HCT116 (cell line): ENCODE data around the gene SLC66A1. TPM values are rescaled to one million over a fixed set of nuclear protein-coding genes. Genes with fewer than 3 reads are reported as not detected.

Source experiments
- ATAC-seq: fragments of 200-7000 bp; cut with Tn5 transposase; 2 replicates; pipeline ENCODE4 v1.9.1; 2020; ENCODE audit warnings: mild to moderate bottlenecking, moderate library complexity
- BruUV-seq: library from RNA; stranded (reverse); fragments of 400-500 nt; replicated peaks from 2 replicates; lab custom pipeline; 2021; lab: Mats Ljungman, UMichigan
- CTCF ChIA-PET: fragments of 300-600 bp; sonication (Branson Sonifier 250); formaldehyde crosslinking; loops from one replicate; lab custom pipeline; 2021; ENCODE audit warnings: antibody characterized with exemption; lab: Charles Lee
- POLR2A ChIA-PET: fragments of 300-600, 350-600 bp; sonication (Branson Sonifier 250); formaldehyde crosslinking; loops from one replicate; lab custom pipeline; 2021; ENCODE audit warnings: antibody characterized with exemption; lab: Charles Lee
- RAD21 ChIA-PET, 2 experiments: fragments of 300-600 bp; sonication (Branson Sonifier 250); formaldehyde crosslinking; loops; one replicate each; lab custom pipeline; 2023; ENCODE audit warnings: low total read pairs in 2 of 2; ENCODE audit not compliant: uncharacterized antibody in 2 of 2, unreplicated experiment in 2 of 2, low non-redundant PET in 1 of 2; lab: Charles Lee
- DNase-seq: peaks from one replicate; pipeline ENCODE4 v3.0.0-alpha.2; 2010; ENCODE audit warnings: low read depth, low spot score
- H2AFZ ChIP-seq: fragments of 200-600 bp; shearing (Covaris generic), sonication (generic); 2 replicates; pipeline ENCODE4 v1.6.1; 2017; ENCODE audit warnings: low read depth, mixed run types, mixed read lengths, antibody characterized with exemption, low read length; ENCODE audit not compliant: poor library complexity, severe bottlenecking
- H3K27ac ChIP-seq: 2 replicates; pipeline ENCODE4 v1.5.1; 2012; ENCODE audit warnings: low read depth, low read length
- H3K27me3 ChIP-seq: fragments of 200-600 bp; sonication (generic); 2 replicates; pipeline ENCODE4 v1.6.1; 2016; ENCODE audit warnings: mixed run types, low read length, mixed read lengths; ENCODE audit not compliant: insufficient read depth
- H3K36me3 ChIP-seq, 2 experiments: fragments of 200-500 bp in 1 of 2; fragments of 200-600 bp in 1 of 2; sonication (Bioruptor generic) in 1 of 2; sonication (generic) in 1 of 2; 2 replicates each; pipeline versions ENCODE4 v1.5.1 to v1.6.1; 2014 to 2016; ENCODE audit warnings: low read length in 2 of 2, inconsistent platforms in 1 of 2, mixed read lengths in 1 of 2, mixed run types in 1 of 2; ENCODE audit not compliant: insufficient read depth in 2 of 2, control insufficient read depth in 1 of 2
- H3K4me1 ChIP-seq, 2 experiments: fragments of 200-600 bp in 1 of 2; sonication (generic) in 1 of 2; 2 replicates each; pipeline versions ENCODE4 v1.5.1 to v1.6.1; 2012 to 2017; ENCODE audit warnings: low read length in 2 of 2, inconsistent platforms in 1 of 2, mild to moderate bottlenecking in 1 of 2, mixed read lengths in 1 of 2, mixed run types in 1 of 2, moderate library complexity in 1 of 2; ENCODE audit not compliant: insufficient read depth in 2 of 2, control insufficient read depth in 1 of 2
- H3K4me2 ChIP-seq: fragments of 200-600 bp; sonication (generic); 2 replicates; pipeline ENCODE4 v1.6.1; 2017; ENCODE audit warnings: mixed run types, low read length, mixed read lengths
- H3K4me3 ChIP-seq, 2 experiments: fragments of 200-600 bp in 1 of 2; sonication (generic) in 1 of 2; replicated peaks in 1 of 2; 2 replicates each; pipeline ENCODE4 v1.5.1; 2011 to 2016; ENCODE audit warnings: low read length in 2 of 2, control low read depth in 1 of 2, low read depth in 1 of 2, mild to moderate bottlenecking in 1 of 2, mixed read lengths in 1 of 2, mixed run types in 1 of 2
- H3K79me2 ChIP-seq: fragments of 200-600 bp; sonication (generic); 2 replicates; pipeline ENCODE4 v1.6.1; 2017; ENCODE audit warnings: mild to moderate bottlenecking, mixed run types, low read length, moderate library complexity, mixed read lengths; ENCODE audit not compliant: insufficient read depth
- H3K9ac ChIP-seq: fragments of 200-600 bp; sonication (generic); 2 replicates; pipeline ENCODE4 v1.6.1; 2016; ENCODE audit warnings: low read length, mixed read lengths
- H3K9me2 ChIP-seq: fragments of 200-600 bp; sonication (generic), shearing (Covaris generic); 2 replicates; pipeline ENCODE4 v1.6.1; 2017; ENCODE audit warnings: mixed run types, mild to moderate bottlenecking, moderate library complexity; ENCODE audit not compliant: insufficient read depth
- H3K9me3 ChIP-seq, 2 experiments: fragments of 200-500 bp in 1 of 2; fragments of 200-600 bp in 1 of 2; sonication (Bioruptor generic) in 1 of 2; sonication (generic) in 1 of 2; 2 replicates each; pipeline ENCODE4 v1.6.1; 2014 to 2017; ENCODE audit warnings: low read length in 2 of 2, mixed read lengths in 2 of 2, inconsistent platforms in 1 of 2, low read depth in 1 of 2, mild to moderate bottlenecking in 1 of 2, mixed run types in 1 of 2, moderate library complexity in 1 of 2; ENCODE audit not compliant: control insufficient read depth in 1 of 2, insufficient read depth in 1 of 2
- H4K20me1 ChIP-seq: fragments of 200-600 bp; sonication (generic), shearing (Covaris generic); 2 replicates; pipeline ENCODE4 v1.6.1; 2017; ENCODE audit warnings: mixed run types, mild to moderate bottlenecking, moderate library complexity; ENCODE audit not compliant: insufficient read depth
- CBX3 ChIP-seq: IDR thresholded peaks from 2 replicates; pipeline ENCODE4 v1.6.1; 2012; ENCODE audit warnings: low read depth
- CEBPB ChIP-seq: IDR thresholded peaks from 2 replicates; pipeline ENCODE4 v1.6.1; 2012; ENCODE audit warnings: low read depth
- CTCF ChIP-seq, 3 experiments: fragments of 200-600 bp in 1 of 3; sonication (generic) in 1 of 3; IDR thresholded peaks in 2 of 3; conservative IDR thresholded peaks in 1 of 3; 2 replicates each; pipeline ENCODE4 v1.5.1; 2012 to 2017; ENCODE audit warnings: low read depth in 2 of 3, low read length in 2 of 3, antibody characterized with exemption in 1 of 3, borderline replicate concordance in 1 of 3, control low read depth in 1 of 3, mild to moderate bottlenecking in 1 of 3, mixed read lengths in 1 of 3, mixed run types in 1 of 3, moderate library complexity in 1 of 3; ENCODE audit not compliant: insufficient read depth in 1 of 3
- EGR1 ChIP-seq: IDR thresholded peaks from 2 replicates; pipeline ENCODE4 v1.6.1; 2012; ENCODE audit warnings: low read depth
- ELF1 ChIP-seq: IDR thresholded peaks from 2 replicates; pipeline ENCODE4 v1.6.1; 2012; ENCODE audit warnings: low read depth, borderline replicate concordance
- EZH2 ChIP-seq: fragments of 200-600 bp; sonication (generic); IDR thresholded peaks from 2 replicates; pipeline ENCODE4 v1.6.1; 2017; ENCODE audit warnings: antibody characterized with exemption, mixed run types
- EZH2phosphoT487 ChIP-seq: fragments of 200-600 bp; IDR thresholded peaks from 2 replicates; pipeline ENCODE4 v1.6.1; 2018; ENCODE audit warnings: antibody characterized with exemption, borderline replicate concordance
- FOSL1 ChIP-seq: IDR thresholded peaks from 2 replicates; pipeline ENCODE4 v1.6.1; 2012; ENCODE audit warnings: low read depth
- JUND ChIP-seq: IDR thresholded peaks from 2 replicates; pipeline ENCODE4 v1.6.1; 2012
- POLR2AphosphoS5 ChIP-seq: IDR thresholded peaks from 2 replicates; pipeline ENCODE4 v1.6.1; 2011; ENCODE audit warnings: mild to moderate bottlenecking, low read depth, low read length, moderate library complexity
- SIN3A ChIP-seq: IDR thresholded peaks from 2 replicates; pipeline ENCODE4 v1.6.1; 2012; ENCODE audit warnings: low read depth
- SP1 ChIP-seq: IDR thresholded peaks from 2 replicates; pipeline ENCODE4 v1.6.1; 2012; ENCODE audit warnings: low read depth
- SRF ChIP-seq: IDR thresholded peaks from 2 replicates; pipeline ENCODE4 v1.6.1; 2012; ENCODE audit warnings: low read depth
- TCF7L2 ChIP-seq: IDR thresholded peaks from 2 replicates; pipeline ENCODE4 v1.7.0; 2011; ENCODE audit warnings: borderline replicate concordance, inconsistent platforms; ENCODE audit not compliant: insufficient read depth, insufficient read length; ENCODE audit errors: extremely low read depth
- YY1 ChIP-seq: IDR thresholded peaks from 2 replicates; pipeline ENCODE4 v1.6.1; 2011; ENCODE audit warnings: low read length, low read depth, moderate library complexity, mild to moderate bottlenecking; ENCODE audit not compliant: insufficient replicate concordance; ENCODE audit errors: extremely low read depth
- ZNF274 ChIP-seq: fragments of 200-500 bp; sonication (Bioruptor generic); IDR thresholded peaks from 2 replicates; pipeline ENCODE4 v1.6.1; 2014; ENCODE audit warnings: mild to moderate bottlenecking, low read depth, low read length, inconsistent platforms
- intact Hi-C: fragments of 100-400 bp; cut with micrococcal nuclease; formaldehyde crosslinking; loops from 2 replicates; pipeline ENCODE4 v1.10.0; 2022
- total RNA-seq: library from RNA; stranded (reverse); gene quantifications from one replicate; pipeline ENCODE4 v1.2.1, GENCODE V29; 2021; ENCODE audit not compliant: unreplicated experiment
- TF ChIP-seq, protein P1 (sequence below): IDR thresholded peaks from 2 replicates; pipeline ENCODE4 v1.6.1; 2012; ENCODE audit warnings: low read depth
- TF ChIP-seq, protein P2 (sequence below): IDR thresholded peaks from 2 replicates; pipeline ENCODE4 v1.6.1; 2011; ENCODE audit warnings: mild to moderate bottlenecking, low read length, moderate library complexity; ENCODE audit not compliant: insufficient replicate concordance; ENCODE audit errors: extremely low read depth
- TF ChIP-seq, protein P3 (sequence below): IDR thresholded peaks from 2 replicates; pipeline ENCODE4 v1.6.1; 2012
- TF ChIP-seq, protein P4 (sequence below): IDR thresholded peaks from 2 replicates; pipeline ENCODE4 v1.6.1; 2012

Gene SLC66A1
- total RNA-seq, 1 experiment from 2014 or later = 11.1 TPM

DNA sequence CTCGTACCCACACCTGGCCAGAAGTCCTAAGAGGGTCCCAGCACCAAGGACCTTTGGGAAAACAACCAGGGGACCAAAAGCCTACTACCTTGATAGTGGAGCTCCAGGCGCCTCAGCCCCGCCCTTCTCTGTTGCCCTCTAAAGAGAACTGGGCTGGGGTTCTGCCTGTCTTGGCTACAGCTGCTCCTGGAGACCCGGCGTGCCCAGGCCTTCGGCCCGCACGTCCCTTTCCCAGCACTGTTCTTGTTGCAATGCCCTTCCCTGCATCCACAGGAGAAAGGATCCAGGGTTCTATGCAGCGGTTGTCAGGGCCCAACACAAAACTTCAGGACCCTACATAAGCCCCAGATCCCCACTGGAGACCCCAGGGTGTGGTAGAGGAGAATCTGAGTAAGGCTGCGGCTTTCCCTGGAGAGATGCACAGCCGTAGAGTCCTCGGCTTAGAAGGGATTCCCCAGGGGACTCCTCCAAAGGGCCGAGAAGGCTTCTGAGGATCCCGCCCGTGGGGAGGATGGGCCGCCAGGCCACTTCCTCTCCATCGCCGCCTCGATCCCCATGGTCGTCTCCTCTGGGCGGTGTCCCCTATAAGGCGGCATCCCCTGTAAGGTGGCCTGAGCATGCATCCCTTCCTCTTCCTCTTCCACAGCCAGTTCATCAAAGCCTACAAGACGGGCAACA is 12.0 kb downstream of the SLC66A1 start:
- ATAC-seq = no peak
- CTCF ChIA-PET = no interaction called here
- no peaks in the 10 kb centered on the region for H3K9me2 ChIP-seq
- H3K9me3 ChIP-seq = no peaks in the 10 kb centered on the region
- H2AFZ ChIP-seq = no peak overlapping the region
- no peak overlapping the region for H3K4me2 ChIP-seq
- TF ChIP-seq, protein P1, sequence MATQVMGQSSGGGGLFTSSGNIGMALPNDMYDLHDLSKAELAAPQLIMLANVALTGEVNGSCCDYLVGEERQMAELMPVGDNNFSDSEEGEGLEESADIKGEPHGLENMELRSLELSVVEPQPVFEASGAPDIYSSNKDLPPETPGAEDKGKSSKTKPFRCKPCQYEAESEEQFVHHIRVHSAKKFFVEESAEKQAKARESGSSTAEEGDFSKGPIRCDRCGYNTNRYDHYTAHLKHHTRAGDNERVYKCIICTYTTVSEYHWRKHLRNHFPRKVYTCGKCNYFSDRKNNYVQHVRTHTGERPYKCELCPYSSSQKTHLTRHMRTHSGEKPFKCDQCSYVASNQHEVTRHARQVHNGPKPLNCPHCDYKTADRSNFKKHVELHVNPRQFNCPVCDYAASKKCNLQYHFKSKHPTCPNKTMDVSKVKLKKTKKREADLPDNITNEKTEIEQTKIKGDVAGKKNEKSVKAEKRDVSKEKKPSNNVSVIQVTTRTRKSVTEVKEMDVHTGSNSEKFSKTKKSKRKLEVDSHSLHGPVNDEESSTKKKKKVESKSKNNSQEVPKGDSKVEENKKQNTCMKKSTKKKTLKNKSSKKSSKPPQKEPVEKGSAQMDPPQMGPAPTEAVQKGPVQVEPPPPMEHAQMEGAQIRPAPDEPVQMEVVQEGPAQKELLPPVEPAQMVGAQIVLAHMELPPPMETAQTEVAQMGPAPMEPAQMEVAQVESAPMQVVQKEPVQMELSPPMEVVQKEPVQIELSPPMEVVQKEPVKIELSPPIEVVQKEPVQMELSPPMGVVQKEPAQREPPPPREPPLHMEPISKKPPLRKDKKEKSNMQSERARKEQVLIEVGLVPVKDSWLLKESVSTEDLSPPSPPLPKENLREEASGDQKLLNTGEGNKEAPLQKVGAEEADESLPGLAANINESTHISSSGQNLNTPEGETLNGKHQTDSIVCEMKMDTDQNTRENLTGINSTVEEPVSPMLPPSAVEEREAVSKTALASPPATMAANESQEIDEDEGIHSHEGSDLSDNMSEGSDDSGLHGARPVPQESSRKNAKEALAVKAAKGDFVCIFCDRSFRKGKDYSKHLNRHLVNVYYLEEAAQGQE = no peak
- TF ChIP-seq, protein P2, sequence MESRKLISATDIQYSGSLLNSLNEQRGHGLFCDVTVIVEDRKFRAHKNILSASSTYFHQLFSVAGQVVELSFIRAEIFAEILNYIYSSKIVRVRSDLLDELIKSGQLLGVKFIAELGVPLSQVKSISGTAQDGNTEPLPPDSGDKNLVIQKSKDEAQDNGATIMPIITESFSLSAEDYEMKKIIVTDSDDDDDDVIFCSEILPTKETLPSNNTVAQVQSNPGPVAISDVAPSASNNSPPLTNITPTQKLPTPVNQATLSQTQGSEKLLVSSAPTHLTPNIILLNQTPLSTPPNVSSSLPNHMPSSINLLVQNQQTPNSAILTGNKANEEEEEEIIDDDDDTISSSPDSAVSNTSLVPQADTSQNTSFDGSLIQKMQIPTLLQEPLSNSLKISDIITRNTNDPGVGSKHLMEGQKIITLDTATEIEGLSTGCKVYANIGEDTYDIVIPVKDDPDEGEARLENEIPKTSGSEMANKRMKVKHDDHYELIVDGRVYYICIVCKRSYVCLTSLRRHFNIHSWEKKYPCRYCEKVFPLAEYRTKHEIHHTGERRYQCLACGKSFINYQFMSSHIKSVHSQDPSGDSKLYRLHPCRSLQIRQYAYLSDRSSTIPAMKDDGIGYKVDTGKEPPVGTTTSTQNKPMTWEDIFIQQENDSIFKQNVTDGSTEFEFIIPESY = no peak
- TF ChIP-seq POLR2AphosphoS5 (no peak), CEBPB (no peak), JUND (no peak), FOSL1 (no peak), SRF (no peak), TCF7L2 (no peak), SIN3A (no peak), SP1 (no peak), EZH2 (no peak), CTCF (IDR thresholded peaks at IDR 0.05 in 2 of 3, conservative IDR thresholded peaks at IDR 0.05 in 1 of 3; ENCODE audit: borderline replicate concordance in 1 of 3, insufficient read depth in 1 of 3, low read depth in 2 of 3, low read length in 2 of 3) (no peak), EZH2phosphoT487 (no peak), CBX3 (no peak), EGR1 (no peak), ZNF274 (no peak), YY1 (no peak), ELF1 (no peak)
- TF ChIP-seq, protein P3, sequence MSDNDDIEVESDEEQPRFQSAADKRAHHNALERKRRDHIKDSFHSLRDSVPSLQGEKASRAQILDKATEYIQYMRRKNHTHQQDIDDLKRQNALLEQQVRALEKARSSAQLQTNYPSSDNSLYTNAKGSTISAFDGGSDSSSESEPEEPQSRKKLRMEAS = no peak
- TF ChIP-seq, protein P4, sequence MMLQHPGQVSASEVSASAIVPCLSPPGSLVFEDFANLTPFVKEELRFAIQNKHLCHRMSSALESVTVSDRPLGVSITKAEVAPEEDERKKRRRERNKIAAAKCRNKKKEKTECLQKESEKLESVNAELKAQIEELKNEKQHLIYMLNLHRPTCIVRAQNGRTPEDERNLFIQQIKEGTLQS = no peak
- TF ChIP-seq, all 23 proteins: peak for 0
- no peaks in the 10 kb centered on the region for H3K27me3 ChIP-seq
- H3K4me3 ChIP-seq = no peak overlapping the region
- no peaks in the 10 kb centered on the region for H4K20me1 ChIP-seq
- H3K9ac ChIP-seq = no peak overlapping the region
- no peaks in the 10 kb centered on the region for H3K79me2 ChIP-seq
- ChIA-PET RAD21 (no interaction called here), POLR2A (no interaction called here)
- no peak for DNase-seq
- no TSS peak for BruUV-seq
- no peak overlapping the region for H3K27ac ChIP-seq
- no peaks in the 10 kb centered on the region for H3K4me1 ChIP-seq
- H3K36me3 ChIP-seq = no peaks in the 10 kb centered on the region; a peak in 1 of 4 replicates
- intact Hi-C loops = no loop called here
